ENCODE data around the gene SRRM3.
A peak's percentile ranks its signal among the peaks of the same experiment; 100 is the strongest.
"Not testable (repeated sequence)": the region's sequence is repeated elsewhere in the genome, so short reads cannot be mapped to it uniquely, and the experiment has no call there.

Gene SRRM3

GRCh38 chr7:76231583-76231982, 29.9 kb downstream of the SRRM3 start:
- DNase-seq, result no peak

- DNase-seq, result no peak
Observed at GRCh38 chr7:76232698-76233097, 31.0 kb downstream of the SRRM3 start.

- DNase-seq, result no peak
Observed at GRCh38 chr7:76233538-76234281, 32.0 kb downstream of the SRRM3 start.

- no peak for DNase-seq
Observed at GRCh38 chr7:76234282-76234584, 32.5 kb downstream of the SRRM3 start.

GRCh38 chr7:76234931-76235441, 33.3 kb downstream of the SRRM3 start:
- peak; percentile 35 for DNase-seq

- DNase-seq, result no peak
Observed at GRCh38 chr7:76236224-76236623, 34.5 kb downstream of the SRRM3 start.

GRCh38 chr7:76238326-76238725, 36.6 kb downstream of the SRRM3 start:
- DNase-seq, result no peak

GRCh38 chr7:76241141-76241540, 39.4 kb downstream of the SRRM3 start:
- DNase-seq, result no peak

- DNase-seq, result not testable (repeated sequence)
Observed at GRCh38 chr7:76242517-76243063, 40.9 kb downstream of the SRRM3 start.

GRCh38 chr7:76244781-76245391, 43.2 kb downstream of the SRRM3 start:
- no peak for DNase-seq

GRCh38 chr7:76246804-76247389, 45.2 kb downstream of the SRRM3 start:
- no peak for DNase-seq

- DNase-seq, result no peak
Observed at GRCh38 chr7:76247938-76248337, 46.2 kb downstream of the SRRM3 start.

- DNase-seq, result no peak
Observed at GRCh38 chr7:76252021-76252420, 50.3 kb downstream of the SRRM3 start.

- no peak for DNase-seq
Observed at GRCh38 chr7:76254781-76255180, 53.1 kb downstream of the SRRM3 start.

- no peak for DNase-seq
Observed at GRCh38 chr7:76257973-76258372, 56.3 kb downstream of the SRRM3 start.

- no peak for DNase-seq
Observed at GRCh38 chr7:76259124-76260093, 57.7 kb downstream of the SRRM3 start.

- peak; percentile 40 for DNase-seq
Observed at GRCh38 chr7:76260171-76260703, 58.5 kb downstream of the SRRM3 start.

- DNase-seq, result no peak
Observed at GRCh38 chr7:76261329-76261728, 59.6 kb downstream of the SRRM3 start.

- DNase-seq, result no peak
Observed at GRCh38 chr7:76261931-76262330, 60.2 kb downstream of the SRRM3 start.

GRCh38 chr7:76262683-76263402, 61.1 kb downstream of the SRRM3 start:
- no peak for DNase-seq

- no peak for DNase-seq
Observed at GRCh38 chr7:76265299-76265698, 63.6 kb downstream of the SRRM3 start.
